PFSK-1 (cell line): ENCODE data around the gene NR3C2.

Experiments
- FOXP2 ChIP-seq: optimal IDR thresholded peaks from 2 replicates; pipeline ENCODE3; 2011; ENCODE audit warnings: borderline replicate concordance, control low read depth, inconsistent platforms; ENCODE audit not compliant: insufficient read depth; ENCODE audit errors: extremely low read length, extremely low read depth
- POLR2AphosphoS5 ChIP-seq: IDR thresholded peaks from 2 replicates; pipeline ENCODE4 v1.6.1; 2012; ENCODE audit warnings: low read depth, mild to moderate bottlenecking, control low read depth, low read length, moderate library complexity
- REST ChIP-seq, 2 experiments: IDR thresholded peaks; 2 replicates each; pipeline versions ENCODE4 v1.6.1 to v1.8.0; 2011 to 2012; ENCODE audit warnings: low read depth in 2 of 2, low read length in 2 of 2, control low read depth in 1 of 2, inconsistent platforms in 1 of 2, mild to moderate bottlenecking in 1 of 2, moderate library complexity in 1 of 2; ENCODE audit not compliant: insufficient read depth in 1 of 2
- SIN3A ChIP-seq: IDR thresholded peaks from 2 replicates; pipeline ENCODE4 v1.6.1; 2012; ENCODE audit warnings: mild to moderate bottlenecking, low read length, moderate library complexity, borderline replicate concordance; ENCODE audit not compliant: insufficient read depth

GRCh38 chr4:148353571-148353970 lies 88.6 kb downstream of the NR3C2 start:
- TF ChIP-seq REST (IDR thresholded peaks at IDR 0.05; ENCODE audit: insufficient read depth in 1 of 2, low read depth in 2 of 2, low read length in 2 of 2): no peak
- TF ChIP-seq SIN3A: no peak
- no peak for TF ChIP-seq FOXP2
- no peak for TF ChIP-seq POLR2AphosphoS5
